ENCODE results near the gene ZSWIM1.

Gene ZSWIM1

GRCh38 chr20:45933266-45934045 is 52.4 kb downstream of the ZSWIM1 start:
- peak; percentile 81 for DNase-seq

DNA sequence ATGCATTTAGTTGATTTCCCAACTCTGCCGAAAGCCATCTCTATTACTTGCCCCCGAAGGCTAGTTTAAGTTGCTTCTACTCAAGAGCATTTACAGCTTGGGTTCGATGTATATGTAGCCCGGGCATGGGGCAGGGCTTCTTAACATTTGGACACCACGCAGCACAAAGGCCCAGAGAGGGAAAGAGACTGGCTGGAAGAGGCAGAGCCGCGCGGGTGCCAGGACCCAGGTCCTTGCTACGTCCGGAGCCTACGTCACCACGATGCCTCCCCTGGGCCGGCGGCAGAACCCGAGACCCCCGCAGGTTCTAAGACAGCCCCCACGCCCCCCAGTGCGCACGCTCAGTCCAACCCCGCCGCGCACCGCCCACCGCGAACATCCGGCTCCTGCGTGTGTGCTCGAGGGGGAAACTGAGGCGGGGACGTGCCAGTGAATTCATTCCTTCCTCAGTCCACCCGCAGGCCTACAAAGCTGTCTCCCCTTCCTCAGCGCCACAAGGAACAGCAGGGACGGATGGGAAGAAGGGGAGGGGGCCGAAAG is 53.1 kb downstream of the ZSWIM1 start:
- DNase-seq: peak; percentile 88

Data from femur (tissue), 1 donor.